Fibroblast of villous mesenchyme (primary cell): ENCODE data around the gene OAF. TPM values are rescaled to one million over a fixed set of nuclear protein-coding genes. Genes with fewer than 3 reads are reported as not detected.

ENCODE experiments used
- DNase-seq: peaks from one replicate; pipeline ENCODE4 v3.0.0-alpha.2; 2010; ENCODE audit warnings: low read depth
- H3K4me3 ChIP-seq: 2 replicates; pipeline ENCODE4 v1.5.1; 2011; ENCODE audit warnings: low read depth, mild to moderate bottlenecking, low read length
- CTCF ChIP-seq: IDR thresholded peaks from 2 replicates; pipeline ENCODE4 v1.5.1; 2012; ENCODE audit warnings: low read depth, mild to moderate bottlenecking, low read length; ENCODE audit not compliant: insufficient read depth
- total RNA-seq: library from RNA; depleted of rRNA; stranded (reverse); fragments of >200 nt; gene quantifications from 2 replicates; pipeline ENCODE4 v1.2.3, GENCODE V29; 2012

The OAF gene
- total RNA-seq, 1 donor = 31.5 TPM

- TF ChIP-seq CTCF = no peak
- no peak for DNase-seq
- H3K4me3 ChIP-seq = no peak overlapping the region
Observed at GRCh38 chr11:120170741-120171261, 40.0 kb upstream of the OAF start.

- peak; percentile 62 for DNase-seq
- H3K4me3 ChIP-seq = no peak overlapping the region
- peak; percentile 90 for TF ChIP-seq CTCF
Observed at GRCh38 chr11:120172054-120172911, 38.5 kb upstream of the OAF start.

GRCh38 chr11:120173019-120173705 is 37.7 kb upstream of the OAF start:
- no peak for TF ChIP-seq CTCF
- H3K4me3 ChIP-seq = no peak overlapping the region
- no peak for DNase-seq

- no peak overlapping the region for H3K4me3 ChIP-seq
- no peak for TF ChIP-seq CTCF
- DNase-seq = no peak
Observed at GRCh38 chr11:120173807-120174206, 37.0 kb upstream of the OAF start.

- no peak for TF ChIP-seq CTCF
- no peak overlapping the region for H3K4me3 ChIP-seq
- DNase-seq = no peak
Observed at GRCh38 chr11:120174866-120175265, 36.0 kb upstream of the OAF start.

GRCh38 chr11:120178561-120179056 is 32.2 kb upstream of the OAF start:
- H3K4me3 ChIP-seq = no peak overlapping the region
- DNase-seq = no peak
- no peak for TF ChIP-seq CTCF
